T-helper 22 cell (primary cell): ENCODE measurements around the gene TNFRSF12A.
A peak's percentile ranks its signal among the peaks of the same experiment; 100 is the strongest.

Experiments used
- DNase-seq: peaks from one replicate; pipeline ENCODE4 v3.0.0-alpha.2; 2020; ENCODE audit warnings: low read depth

The TNFRSF12A gene

GRCh38 chr16:2986623-2987188, 33.5 kb upstream of the TNFRSF12A start:
- no peak for DNase-seq

- DNase-seq = no peak
These were observed 32.9 kb upstream of the TNFRSF12A start for GRCh38 chr16:2987286-2987685.

- no peak for DNase-seq
These were observed 32.3 kb upstream of the TNFRSF12A start for GRCh38 chr16:2987833-2988232.

- DNase-seq = no peak
These were observed 31.5 kb upstream of the TNFRSF12A start for GRCh38 chr16:2988590-2989099.

- no peak for DNase-seq
These were observed 29.3 kb upstream of the TNFRSF12A start for GRCh38 chr16:2990891-2991290.

GRCh38 chr16:2991566-2992261, 28.5 kb upstream of the TNFRSF12A start:
- no peak for DNase-seq

- DNase-seq = no peak
These were observed 27.6 kb upstream of the TNFRSF12A start for GRCh38 chr16:2992383-2993081.

GRCh38 chr16:2996298-2996697, 23.9 kb upstream of the TNFRSF12A start:
- DNase-seq = no peak

GRCh38 chr16:2999929-3000328, 20.2 kb upstream of the TNFRSF12A start:
- DNase-seq = no peak

GRCh38 chr16:3000540-3000939, 19.6 kb upstream of the TNFRSF12A start:
- no peak for DNase-seq

GRCh38 chr16:3001316-3001715, 18.9 kb upstream of the TNFRSF12A start:
- no peak for DNase-seq

GRCh38 chr16:3003582-3004270, 16.4 kb upstream of the TNFRSF12A start:
- peak; percentile 97 for DNase-seq

GRCh38 chr16:3004319-3004718, 15.8 kb upstream of the TNFRSF12A start:
- DNase-seq = no peak

GRCh38 chr16:3004781-3005284, 15.3 kb upstream of the TNFRSF12A start:
- DNase-seq = no peak

- DNase-seq = no peak
These were observed 12.9 kb upstream of the TNFRSF12A start for GRCh38 chr16:3007059-3007956.

GRCh38 chr16:3007957-3008689, 12.0 kb upstream of the TNFRSF12A start:
- DNase-seq = no peak

GRCh38 chr16:3008690-3009037, 11.5 kb upstream of the TNFRSF12A start:
- DNase-seq = no peak

GRCh38 chr16:3009568-3010390, 10.4 kb upstream of the TNFRSF12A start:
- no peak for DNase-seq

GRCh38 chr16:3010510-3010909, 9.7 kb upstream of the TNFRSF12A start:
- DNase-seq = no peak

- no peak for DNase-seq
These were observed 7.9 kb upstream of the TNFRSF12A start for GRCh38 chr16:3012246-3012645.
